Activated naive CD8-positive, alpha-beta T cell treated with anti-CD3 and anti-CD28 coated beads, Interleukin-2, amount 10 ng/mL, durations not matched to agents 7 days and 5 days (primary cell): ENCODE results near the gene AGTR1. TPM values are rescaled to one million over a fixed set of nuclear protein-coding genes. Genes with fewer than 3 reads are reported as not detected.

Experiments used
- ATAC-seq: fragments of 150-1000 bp; cut with Tn5 transposase; one replicate; pipeline ENCODE4 v1.10.0; 2021; ENCODE audit warnings: low read depth, moderate library complexity
- POLR2A ChIA-PET: fragments of 350-600 bp; sonication (Branson Sonifier 250); formaldehyde crosslinking; loops from one replicate; lab custom pipeline; 2021; ENCODE audit warnings: antibody characterized with exemption; lab: Charles Lee
- DNase-seq: peaks from one replicate; pipeline ENCODE4 v3.0.0; 2021
- H3K27ac Mint-ChIP-seq: one replicate; pipeline ENCODE4 v1.8.0; 2022; ENCODE audit warnings: mild to moderate bottlenecking, mixed read lengths
- H3K27me3 Mint-ChIP-seq: one replicate; pipeline ENCODE4 v1.8.0; 2022; ENCODE audit warnings: mild to moderate bottlenecking, moderate library complexity, mixed read lengths
- H3K36me3 Mint-ChIP-seq: one replicate; pipeline ENCODE4 v1.8.0; 2021; ENCODE audit warnings: mild to moderate bottlenecking, mixed read lengths
- H3K4me1 Mint-ChIP-seq: one replicate; pipeline ENCODE4 v1.8.0; 2021; ENCODE audit warnings: mixed read lengths
- H3K4me3 Mint-ChIP-seq: one replicate; pipeline ENCODE4 v1.8.0; 2022; ENCODE audit warnings: mild to moderate bottlenecking, moderate library complexity, mixed read lengths
- H3K9me3 Mint-ChIP-seq: one replicate; pipeline ENCODE4 v1.8.0; 2021; ENCODE audit warnings: mixed read lengths
- total RNA-seq, 2 experiments: library from RNA; stranded (reverse); gene quantifications; one replicate each; pipeline ENCODE4 v1.2.3, GENCODE V29; 2021

Gene AGTR1
- total RNA-seq, 2 experiments from 2014 or later = not detected

GRCh38 chr3:148708409-148708808 is 10.7 kb downstream of the AGTR1 start:
- ATAC-seq (no peak), DNase-seq (no peak)
- POLR2A ChIA-PET = no interaction called here
- no peaks in the 10 kb centered on the region for H3K36me3 Mint-ChIP-seq
- no peak overlapping the region for H3K27ac Mint-ChIP-seq
- no peaks in the 10 kb centered on the region for H3K27me3 Mint-ChIP-seq
- H3K4me1 Mint-ChIP-seq = no peaks in the 10 kb centered on the region
- H3K9me3 Mint-ChIP-seq = no peaks in the 10 kb centered on the region
- H3K4me3 Mint-ChIP-seq = no peak overlapping the region

- no peak overlapping the region for H3K4me3 Mint-ChIP-seq
- H3K27ac Mint-ChIP-seq = no peak overlapping the region
- POLR2A ChIA-PET = no interaction called here
- H3K9me3 Mint-ChIP-seq = no peaks in the 10 kb centered on the region
- DNase-seq = no peak
- no peaks in the 10 kb centered on the region for H3K27me3 Mint-ChIP-seq
- no peak for ATAC-seq
- H3K4me1 Mint-ChIP-seq = no peaks in the 10 kb centered on the region
- no peaks in the 10 kb centered on the region for H3K36me3 Mint-ChIP-seq
These were observed 12.0 kb downstream of the AGTR1 start for GRCh38 chr3:148709560-148710253.

GRCh38 chr3:148710665-148711064 is 13.0 kb downstream of the AGTR1 start:
- no peaks in the 10 kb centered on the region for H3K9me3 Mint-ChIP-seq
- no peak for ATAC-seq
- no peak for DNase-seq
- H3K4me3 Mint-ChIP-seq = no peak overlapping the region
- POLR2A ChIA-PET = no interaction called here
- H3K27ac Mint-ChIP-seq = no peak overlapping the region
- no peaks in the 10 kb centered on the region for H3K36me3 Mint-ChIP-seq
- H3K27me3 Mint-ChIP-seq = no peaks in the 10 kb centered on the region
- H3K4me1 Mint-ChIP-seq = no peaks in the 10 kb centered on the region

GRCh38 chr3:148711981-148712666 is 14.4 kb downstream of the AGTR1 start:
- no peaks in the 10 kb centered on the region for H3K27me3 Mint-ChIP-seq
- no peak overlapping the region for H3K4me3 Mint-ChIP-seq
- no peaks in the 10 kb centered on the region for H3K4me1 Mint-ChIP-seq
- H3K9me3 Mint-ChIP-seq = no peaks in the 10 kb centered on the region
- POLR2A ChIA-PET = no interaction called here
- no peaks in the 10 kb centered on the region for H3K36me3 Mint-ChIP-seq
- ATAC-seq (no peak), DNase-seq (no peak)
- H3K27ac Mint-ChIP-seq = no peak overlapping the region

GRCh38 chr3:148714521-148714920 is 16.8 kb downstream of the AGTR1 start:
- DNase-seq (no peak), ATAC-seq (no peak)
- H3K4me3 Mint-ChIP-seq = no peak overlapping the region
- no peaks in the 10 kb centered on the region for H3K4me1 Mint-ChIP-seq
- no peak overlapping the region for H3K27ac Mint-ChIP-seq
- no peaks in the 10 kb centered on the region for H3K9me3 Mint-ChIP-seq
- POLR2A ChIA-PET = no interaction called here
- H3K27me3 Mint-ChIP-seq = no peaks in the 10 kb centered on the region
- H3K36me3 Mint-ChIP-seq = no peaks in the 10 kb centered on the region

- DNase-seq = no peak
- Mint-ChIP-seq H3K4me3 (no peak overlapping the region), H3K9me3 (no peaks in the 10 kb centered on the region), H3K27me3 (no peaks in the 10 kb centered on the region), H3K27ac (no peak overlapping the region), H3K4me1 (no peaks in the 10 kb centered on the region), H3K36me3 (no peaks in the 10 kb centered on the region)
- POLR2A ChIA-PET = no interaction called here
- ATAC-seq = no peak
These were observed 19.0 kb downstream of the AGTR1 start for GRCh38 chr3:148716657-148717056.

- POLR2A ChIA-PET = no interaction called here
- no peak overlapping the region for H3K27ac Mint-ChIP-seq
- H3K36me3 Mint-ChIP-seq = no peaks in the 10 kb centered on the region
- no peaks in the 10 kb centered on the region for H3K4me1 Mint-ChIP-seq
- no peaks in the 10 kb centered on the region for H3K27me3 Mint-ChIP-seq
- H3K4me3 Mint-ChIP-seq = no peak overlapping the region
- ATAC-seq = no peak
- no peaks in the 10 kb centered on the region for H3K9me3 Mint-ChIP-seq
- no peak for DNase-seq
These were observed 20.3 kb downstream of the AGTR1 start for GRCh38 chr3:148717885-148718561.

- no peaks in the 10 kb centered on the region for H3K9me3 Mint-ChIP-seq
- no peak for ATAC-seq
- DNase-seq = no peak
These were observed 21.5 kb downstream of the AGTR1 start for GRCh38 chr3:148718982-148719862.

GRCh38 chr3:148720873-148721272 is 23.2 kb downstream of the AGTR1 start:
- Mint-ChIP-seq H3K27ac (no peak overlapping the region), H3K4me1 (no peaks in the 10 kb centered on the region), H3K4me3 (no peak overlapping the region), H3K27me3 (no peaks in the 10 kb centered on the region), H3K36me3 (no peaks in the 10 kb centered on the region), H3K9me3 (no peaks in the 10 kb centered on the region)
- POLR2A ChIA-PET = no interaction called here
- no peak for ATAC-seq
- no peak for DNase-seq

More at GRCh38 chr3:148718982-148719862, 21.5 kb downstream of the AGTR1 start:
- Mint-ChIP-seq H3K4me1 (no peaks in the 10 kb centered on the region), H3K27ac (no peak overlapping the region), H3K36me3 (no peaks in the 10 kb centered on the region), H3K27me3 (no peaks in the 10 kb centered on the region), H3K4me3 (no peak overlapping the region)
- POLR2A ChIA-PET = no interaction called here

GRCh38 chr3:148723631-148724030 is 25.9 kb downstream of the AGTR1 start:
- Mint-ChIP-seq H3K4me1 (no peaks in the 10 kb centered on the region), H3K4me3 (no peak overlapping the region), H3K27me3 (no peaks in the 10 kb centered on the region), H3K27ac (no peak overlapping the region), H3K36me3 (no peaks in the 10 kb centered on the region), H3K9me3 (no peaks in the 10 kb centered on the region)
- ATAC-seq (no peak), DNase-seq (no peak)
- POLR2A ChIA-PET = no interaction called here

- ATAC-seq (peak; percentile 47), DNase-seq (no peak)
- no peaks in the 10 kb centered on the region for H3K9me3 Mint-ChIP-seq
- no peak overlapping the region for H3K27ac Mint-ChIP-seq
- H3K36me3 Mint-ChIP-seq = no peaks in the 10 kb centered on the region
- POLR2A ChIA-PET = no interaction called here
- H3K4me1 Mint-ChIP-seq = no peaks in the 10 kb centered on the region
- no peak overlapping the region for H3K4me3 Mint-ChIP-seq
- peaks cover 2% of the 10 kb centered on the region for H3K27me3 Mint-ChIP-seq
These were observed 29.5 kb downstream of the AGTR1 start for GRCh38 chr3:148727231-148727630.

- no peaks in the 10 kb centered on the region for H3K36me3 Mint-ChIP-seq
- no peak overlapping the region for H3K27ac Mint-ChIP-seq
- peaks cover 2% of the 10 kb centered on the region for H3K27me3 Mint-ChIP-seq
- no peaks in the 10 kb centered on the region for H3K9me3 Mint-ChIP-seq
- POLR2A ChIA-PET = no interaction called here
- H3K4me1 Mint-ChIP-seq = no peaks in the 10 kb centered on the region
- H3K4me3 Mint-ChIP-seq = no peak overlapping the region
- ATAC-seq (no peak), DNase-seq (no peak)
These were observed 31.1 kb downstream of the AGTR1 start for GRCh38 chr3:148728753-148729152.

- Mint-ChIP-seq H3K9me3 (no peaks in the 10 kb centered on the region), H3K4me3 (no peak overlapping the region), H3K27ac (no peak overlapping the region), H3K27me3 (peaks cover 2% of the 10 kb centered on the region), H3K4me1 (no peaks in the 10 kb centered on the region), H3K36me3 (no peaks in the 10 kb centered on the region)
- POLR2A ChIA-PET = no interaction called here
- no peak for ATAC-seq
- DNase-seq = no peak
These were observed 31.9 kb downstream of the AGTR1 start for GRCh38 chr3:148729476-148730055.
